OCI-LY1 (cell line): Measurements from ENCODE around the gene MET.

Experiments used
- EZH2 ChIP-seq: fragments of 200-600 bp; sonication (generic), shearing (Covaris generic); IDR thresholded peaks from 2 replicates; pipeline ENCODE4 v1.8.0; 2017; ENCODE audit warnings: borderline replicate concordance, mixed run types, mild to moderate bottlenecking, antibody characterized with exemption, low read length, moderate library complexity, mixed read lengths
- TF ChIP-seq, protein P1 (sequence below): fragments of 200-600 bp; sonication (generic), shearing (Covaris generic); IDR thresholded peaks from 2 replicates; pipeline ENCODE4 v1.5.1; 2017; ENCODE audit warnings: mild to moderate bottlenecking, antibody characterized with exemption, low read length, moderate library complexity, mixed read lengths

GRCh38 chr7:116633131-116633988 lies 38.6 kb upstream of the MET start:
- TF ChIP-seq, protein P1, sequence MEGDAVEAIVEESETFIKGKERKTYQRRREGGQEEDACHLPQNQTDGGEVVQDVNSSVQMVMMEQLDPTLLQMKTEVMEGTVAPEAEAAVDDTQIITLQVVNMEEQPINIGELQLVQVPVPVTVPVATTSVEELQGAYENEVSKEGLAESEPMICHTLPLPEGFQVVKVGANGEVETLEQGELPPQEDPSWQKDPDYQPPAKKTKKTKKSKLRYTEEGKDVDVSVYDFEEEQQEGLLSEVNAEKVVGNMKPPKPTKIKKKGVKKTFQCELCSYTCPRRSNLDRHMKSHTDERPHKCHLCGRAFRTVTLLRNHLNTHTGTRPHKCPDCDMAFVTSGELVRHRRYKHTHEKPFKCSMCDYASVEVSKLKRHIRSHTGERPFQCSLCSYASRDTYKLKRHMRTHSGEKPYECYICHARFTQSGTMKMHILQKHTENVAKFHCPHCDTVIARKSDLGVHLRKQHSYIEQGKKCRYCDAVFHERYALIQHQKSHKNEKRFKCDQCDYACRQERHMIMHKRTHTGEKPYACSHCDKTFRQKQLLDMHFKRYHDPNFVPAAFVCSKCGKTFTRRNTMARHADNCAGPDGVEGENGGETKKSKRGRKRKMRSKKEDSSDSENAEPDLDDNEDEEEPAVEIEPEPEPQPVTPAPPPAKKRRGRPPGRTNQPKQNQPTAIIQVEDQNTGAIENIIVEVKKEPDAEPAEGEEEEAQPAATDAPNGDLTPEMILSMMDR: no peak; the same call in 1 of the 2 replicates
- no peak for TF ChIP-seq EZH2
